ENCODE measurements around the gene SRSF2.
A peak's percentile ranks its signal among the peaks of the same experiment; 100 is the strongest.
"Not testable (repeated sequence)": the region's sequence is repeated elsewhere in the genome, so short reads cannot be mapped to it uniquely, and the experiment has no call there.

The SRSF2 gene, protein sequence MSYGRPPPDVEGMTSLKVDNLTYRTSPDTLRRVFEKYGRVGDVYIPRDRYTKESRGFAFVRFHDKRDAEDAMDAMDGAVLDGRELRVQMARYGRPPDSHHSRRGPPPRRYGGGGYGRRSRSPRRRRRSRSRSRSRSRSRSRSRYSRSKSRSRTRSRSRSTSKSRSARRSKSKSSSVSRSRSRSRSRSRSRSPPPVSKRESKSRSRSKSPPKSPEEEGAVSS

GRCh38 chr17:76737082-76737675 lies at the start of gene SRSF2:
SRSF2 (minus strand) TSS chr17:76737331; CDS start chr17:76737160, 171 bp downstream.
- peak; percentile 95 for DNase-seq

DNA sequence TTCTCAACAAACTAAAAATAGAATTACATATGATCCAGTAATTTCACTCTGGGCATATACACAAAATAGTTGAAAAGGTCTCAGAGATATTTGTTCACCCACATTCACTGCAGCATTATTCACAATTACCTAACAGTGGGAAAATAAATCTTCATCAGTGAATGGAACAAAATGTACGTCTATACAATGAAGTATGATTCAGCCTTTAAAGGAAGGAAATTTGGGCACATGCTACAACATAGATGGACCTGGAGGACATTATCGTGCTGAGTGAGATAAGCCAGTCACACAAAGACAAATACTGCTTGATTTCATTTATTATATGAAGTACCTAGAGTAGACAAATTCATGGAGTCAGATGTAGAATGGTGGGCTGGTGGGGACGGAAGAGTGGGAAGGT lies 47.8 kb upstream of the SRSF2 start:
- DNase-seq = no peak

GRCh38 chr17:76783146-76783545 lies 46.0 kb upstream of the SRSF2 start:
- DNase-seq = no peak

GRCh38 chr17:76781056-76781982 lies 44.2 kb upstream of the SRSF2 start:
- DNase-seq = no peak

DNA sequence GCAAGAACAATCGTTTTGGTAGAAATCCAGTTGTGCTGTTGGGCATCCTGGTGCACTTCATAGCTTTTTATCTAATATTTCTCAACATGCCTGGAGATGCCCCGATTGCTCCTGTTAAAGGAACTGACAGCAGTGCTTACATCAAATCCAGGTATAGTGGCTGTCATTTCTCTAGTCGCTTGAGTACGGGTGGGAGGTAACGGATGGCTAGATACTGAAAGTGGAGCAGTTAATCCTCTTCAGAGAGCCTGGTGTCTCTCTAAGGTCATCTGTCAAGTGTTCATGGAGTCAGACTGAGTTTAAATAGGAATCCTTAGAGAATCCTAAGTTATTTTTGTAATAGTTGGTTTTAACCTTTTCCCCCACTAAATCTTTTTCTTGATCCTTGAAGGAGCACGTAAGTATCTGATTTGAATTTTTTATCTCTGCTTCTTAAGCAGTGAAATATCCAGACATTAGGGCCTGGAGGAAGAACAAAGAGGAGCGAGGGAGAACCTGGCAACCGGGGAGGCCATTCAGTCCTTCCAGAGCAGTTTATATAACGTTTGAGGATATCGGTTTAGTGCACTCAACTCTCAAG lies 38.0 kb upstream of the SRSF2 start:
- no peak for DNase-seq

DNA sequence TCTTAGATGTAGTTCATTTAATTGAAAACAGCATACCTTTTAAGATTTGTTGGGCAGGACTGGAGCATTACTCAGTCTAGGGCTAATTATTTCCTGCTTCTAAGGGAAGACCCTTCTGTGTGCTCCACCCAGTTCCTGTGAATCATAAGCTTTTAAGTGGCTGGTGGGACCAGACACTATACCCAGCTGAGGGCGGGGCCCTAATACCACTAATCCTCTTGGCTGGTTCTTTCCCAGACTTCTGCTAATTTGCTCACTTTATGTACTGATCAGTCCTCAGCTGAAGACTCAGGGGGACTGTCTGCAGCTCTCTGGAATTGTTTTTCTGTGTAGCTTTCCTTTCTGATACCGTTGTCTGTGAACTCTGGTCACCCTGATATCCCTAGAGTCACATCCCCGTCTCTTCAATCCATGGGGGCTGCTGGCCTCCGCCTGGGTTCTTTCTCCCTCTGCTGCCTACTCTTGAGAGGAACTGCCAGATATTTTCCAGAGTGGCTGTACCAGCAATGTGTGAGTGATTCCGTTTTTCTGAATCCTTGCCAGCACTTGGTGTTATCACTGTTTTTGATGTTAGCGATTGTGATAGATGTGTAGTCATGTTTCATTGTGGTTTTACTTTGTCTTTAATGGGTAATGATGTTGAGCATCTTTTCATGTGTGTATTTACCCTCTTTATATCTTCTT lies 35.9 kb upstream of the SRSF2 start:
- DNase-seq = no peak

DNA sequence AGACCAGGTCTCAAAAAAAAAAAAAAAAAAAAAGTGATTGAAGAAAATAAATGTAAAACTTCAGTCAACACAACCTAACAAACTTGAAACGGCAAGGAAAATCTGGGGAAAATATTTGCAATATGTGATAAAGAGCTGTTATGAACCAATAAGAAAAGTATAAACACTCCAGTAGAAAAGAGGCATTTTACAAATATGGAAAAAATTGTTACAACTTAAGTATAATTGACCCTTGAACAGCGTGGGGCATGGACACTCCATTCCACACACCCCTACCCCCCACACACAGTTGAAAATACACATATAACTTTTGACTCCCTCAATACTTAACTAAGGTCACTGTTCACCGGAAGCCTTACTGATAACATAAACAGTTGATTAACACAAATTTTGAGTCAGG lies 21.4 kb upstream of the SRSF2 start:
- DNase-seq = no peak

GRCh38 chr17:76757256-76757655 lies 20.1 kb upstream of the SRSF2 start:
- DNase-seq = no peak

- DNase-seq = no peak
Measured at GRCh38 chr17:76755285-76755684, 18.2 kb upstream of the SRSF2 start.

GRCh38 chr17:76753061-76753961 lies 16.2 kb upstream of the SRSF2 start:
- DNase-seq = no peak

DNA sequence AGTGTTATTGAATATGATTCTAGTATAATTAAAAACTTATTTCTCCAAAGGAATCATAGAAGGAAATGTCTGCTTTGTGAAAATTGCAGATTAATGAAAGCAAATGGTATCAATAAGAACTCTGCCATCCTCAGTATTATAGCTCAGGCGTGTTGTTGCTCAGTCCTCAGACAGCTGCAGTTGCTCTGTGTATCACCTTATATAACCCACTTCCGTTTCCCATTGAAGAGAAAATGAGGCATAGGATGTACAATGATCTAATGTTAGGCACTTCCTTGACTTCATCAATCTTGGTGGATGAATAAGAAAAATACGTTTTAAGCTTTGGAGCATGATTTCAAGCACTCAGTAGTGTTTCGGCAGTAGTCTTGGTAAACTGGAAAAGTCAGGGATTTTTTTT lies 14.9 kb upstream of the SRSF2 start:
- no peak for DNase-seq

DNA sequence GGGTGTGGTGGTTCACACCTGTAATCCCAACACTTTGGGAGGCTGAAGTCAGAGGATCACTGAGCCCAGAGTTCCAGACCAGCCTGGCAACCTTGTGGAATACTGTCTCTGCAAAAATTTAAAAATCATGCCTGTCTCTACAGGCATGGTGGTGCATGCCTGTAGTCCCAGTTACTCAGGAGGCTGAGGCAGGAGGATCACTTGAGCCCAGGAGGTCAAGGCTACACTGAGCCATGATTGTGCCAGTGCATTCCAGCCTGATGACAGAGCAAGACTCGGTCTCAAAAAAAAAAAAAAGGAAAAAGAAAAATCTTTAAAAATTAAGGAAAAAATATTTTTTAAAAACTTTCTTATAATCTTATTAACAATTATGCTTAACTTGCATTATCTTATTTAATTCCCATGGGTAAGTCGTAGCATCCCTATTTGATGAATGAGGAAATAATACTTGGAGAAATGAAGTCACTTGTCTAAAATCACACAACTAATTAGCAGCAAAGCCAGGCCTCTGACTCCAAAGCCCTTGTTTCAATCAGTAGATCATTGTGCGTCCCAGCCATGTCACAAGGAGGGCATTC lies 14.4 kb upstream of the SRSF2 start:
- DNase-seq = no peak

DNA sequence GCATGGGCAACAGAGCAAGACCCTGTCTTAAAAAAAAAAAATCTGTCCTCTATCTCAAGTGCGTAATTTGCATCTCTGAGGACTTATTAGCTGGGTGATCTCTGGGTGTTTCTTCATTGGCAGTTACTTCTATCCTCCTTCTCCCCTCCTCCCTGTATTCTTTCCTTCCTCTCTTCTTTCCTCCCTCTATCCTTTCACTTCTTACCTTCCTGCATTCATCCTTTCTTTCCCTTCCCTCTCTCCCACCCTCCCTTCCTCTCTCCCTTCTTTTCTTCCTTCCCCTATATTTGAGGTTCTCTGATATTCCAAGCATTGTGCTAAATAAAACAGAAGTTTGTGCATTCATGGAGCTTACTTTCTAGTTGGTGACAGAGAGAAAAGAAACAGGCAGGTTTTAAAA lies 11.5 kb upstream of the SRSF2 start:
- no peak for DNase-seq

- DNase-seq = no peak
Measured at GRCh38 chr17:76747716-76748363, 10.7 kb upstream of the SRSF2 start.

DNA sequence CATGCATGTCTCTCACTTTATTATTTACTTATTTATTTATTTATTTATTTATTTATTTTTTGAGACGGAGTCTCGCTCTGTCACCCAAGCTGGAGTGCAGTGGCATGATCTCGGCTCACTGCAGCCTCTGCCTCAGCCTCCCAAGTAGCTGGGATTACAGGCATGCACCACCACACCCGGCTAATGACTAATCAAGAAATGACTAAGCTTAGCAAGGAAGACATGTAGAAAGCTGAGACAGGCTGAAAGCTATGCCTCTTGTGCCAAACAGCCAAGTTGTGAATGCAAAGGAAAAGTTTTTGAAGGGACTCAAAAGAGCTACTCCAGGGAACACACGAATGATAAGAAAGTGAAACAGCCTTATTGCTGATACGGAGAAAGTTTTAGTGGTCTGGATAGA lies 8.7 kb upstream of the SRSF2 start:
- DNase-seq = not testable (repeated sequence)

DNA sequence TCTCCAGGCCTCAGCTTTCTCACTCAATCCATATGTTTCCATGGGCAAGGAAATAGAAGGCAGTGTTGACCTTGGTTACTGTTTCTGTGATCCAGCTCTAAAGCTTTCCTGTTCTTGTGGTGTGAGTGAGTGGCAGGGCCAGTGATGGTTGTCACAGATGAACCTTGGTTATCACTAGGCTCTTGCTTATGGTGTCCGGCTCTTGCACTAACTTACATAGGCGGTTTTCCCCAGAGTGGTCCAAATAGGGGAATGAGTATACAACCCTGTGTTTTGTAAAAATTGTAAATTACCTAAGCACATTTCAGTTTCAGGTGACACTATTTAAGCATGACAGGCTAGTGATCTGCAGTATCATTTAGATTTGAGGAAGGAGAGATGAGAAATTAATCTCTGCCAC lies 7.6 kb upstream of the SRSF2 start:
- DNase-seq = no peak

- no peak for DNase-seq
Measured at GRCh38 chr17:76742958-76743357, 5.8 kb upstream of the SRSF2 start.

- DNase-seq = no peak
Measured at GRCh38 chr17:76740329-76741118, 3.4 kb upstream of the SRSF2 start.

GRCh38 chr17:76739568-76740115 lies 2.5 kb upstream of the SRSF2 start:
- DNase-seq = not testable (repeated sequence)

DNA sequence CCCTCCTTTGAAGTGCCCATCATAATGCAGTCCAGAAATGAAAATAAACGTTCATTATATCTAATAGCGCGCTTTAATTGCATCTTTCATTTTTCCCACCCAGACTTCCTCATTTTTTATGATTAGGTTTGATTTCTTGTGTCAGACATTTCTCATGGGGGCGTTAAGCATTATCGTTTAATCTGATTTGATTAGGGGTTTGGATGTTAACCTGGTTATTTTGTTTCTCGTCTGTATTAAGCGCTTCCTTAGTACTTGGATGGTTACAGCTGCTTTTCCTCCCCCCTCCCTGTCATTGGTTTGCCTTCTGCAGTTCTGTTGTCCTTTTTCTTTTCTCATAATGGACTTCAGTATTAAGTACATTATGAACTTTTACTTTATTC lies 1.3 kb upstream of the SRSF2 start:
- no peak for DNase-seq

Data from DMS153 (cell line).